Kidney epithelial cell (primary cell): ENCODE data around the gene HNRNPC. TPM values are rescaled to one million over a fixed set of nuclear protein-coding genes. Genes with fewer than 3 reads are reported as not detected.

Source experiments
- DNase-seq: peaks from one replicate; pipeline ENCODE4 v3.0.0-alpha.2; 2010; ENCODE audit warnings: low read depth
- H3K27me3 ChIP-seq: 2 replicates; pipeline ENCODE4 v1.6.0; 2011; ENCODE audit warnings: low read length; ENCODE audit not compliant: control insufficient read depth, insufficient read depth
- H3K36me3 ChIP-seq: 2 replicates; pipeline ENCODE4 v1.5.1; 2011; ENCODE audit warnings: low read length; ENCODE audit not compliant: control insufficient read depth, insufficient read depth
- H3K4me3 ChIP-seq: 2 replicates; pipeline ENCODE4 v1.5.1; 2011; ENCODE audit warnings: low read depth, mild to moderate bottlenecking, control low read depth, low read length
- total RNA-seq: library from RNA; depleted of rRNA; stranded (reverse); fragments of >200 nt; gene quantifications from 2 replicates; pipeline ENCODE4 v1.2.3, GENCODE V29; 2015
- TF ChIP-seq, protein P1 (sequence below): IDR thresholded peaks from 2 replicates; pipeline ENCODE4 v1.5.1; 2011; ENCODE audit warnings: mild to moderate bottlenecking, moderate library complexity, low read length, control low read depth, inconsistent platforms; ENCODE audit not compliant: insufficient read depth, poor library complexity, severe bottlenecking

The HNRNPC gene
- total RNA-seq, 1 donor from 2014 or later, result 773 TPM

DNA sequence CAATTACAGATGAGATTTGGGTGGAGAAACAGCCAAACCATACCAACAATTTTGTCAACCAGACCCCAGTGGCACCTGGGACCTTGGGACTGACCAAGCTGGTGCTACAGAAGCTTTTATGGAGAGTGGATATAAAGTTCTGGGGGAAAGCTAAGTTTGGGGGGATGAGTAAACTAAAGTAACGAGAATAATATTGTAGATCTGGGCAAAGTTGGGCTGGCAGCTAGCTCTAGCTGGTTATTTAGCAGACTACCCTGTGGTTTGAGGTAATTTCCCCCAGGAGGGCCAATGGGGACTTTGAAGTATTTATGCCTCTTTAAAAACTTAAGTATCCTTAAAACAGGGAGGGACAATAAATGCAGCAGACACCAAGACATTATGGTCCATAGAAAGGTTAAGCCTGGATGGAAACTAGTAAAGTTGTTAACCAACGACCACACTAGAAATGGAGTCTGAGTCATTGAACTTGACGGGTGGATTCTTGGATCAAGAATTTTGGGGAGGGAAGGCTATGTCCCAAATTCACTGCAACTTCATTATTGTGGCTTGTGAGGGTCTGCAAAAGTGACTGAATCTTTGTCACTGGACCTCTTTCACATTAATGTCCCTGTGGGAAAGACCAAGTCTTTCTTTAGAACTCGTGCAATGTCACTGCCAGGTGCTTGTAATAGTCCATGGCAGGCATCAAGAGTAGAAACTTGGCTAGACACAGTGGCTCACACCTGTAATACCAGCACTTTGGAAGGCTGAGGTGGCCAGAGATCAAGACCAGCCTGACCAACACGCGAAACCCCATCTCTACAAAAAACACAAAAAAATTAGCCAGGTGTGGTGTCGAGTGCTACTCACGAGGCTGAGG lies 64.8 kb downstream of the HNRNPC start:
- no peak overlapping the region for H3K4me3 ChIP-seq

DNA sequence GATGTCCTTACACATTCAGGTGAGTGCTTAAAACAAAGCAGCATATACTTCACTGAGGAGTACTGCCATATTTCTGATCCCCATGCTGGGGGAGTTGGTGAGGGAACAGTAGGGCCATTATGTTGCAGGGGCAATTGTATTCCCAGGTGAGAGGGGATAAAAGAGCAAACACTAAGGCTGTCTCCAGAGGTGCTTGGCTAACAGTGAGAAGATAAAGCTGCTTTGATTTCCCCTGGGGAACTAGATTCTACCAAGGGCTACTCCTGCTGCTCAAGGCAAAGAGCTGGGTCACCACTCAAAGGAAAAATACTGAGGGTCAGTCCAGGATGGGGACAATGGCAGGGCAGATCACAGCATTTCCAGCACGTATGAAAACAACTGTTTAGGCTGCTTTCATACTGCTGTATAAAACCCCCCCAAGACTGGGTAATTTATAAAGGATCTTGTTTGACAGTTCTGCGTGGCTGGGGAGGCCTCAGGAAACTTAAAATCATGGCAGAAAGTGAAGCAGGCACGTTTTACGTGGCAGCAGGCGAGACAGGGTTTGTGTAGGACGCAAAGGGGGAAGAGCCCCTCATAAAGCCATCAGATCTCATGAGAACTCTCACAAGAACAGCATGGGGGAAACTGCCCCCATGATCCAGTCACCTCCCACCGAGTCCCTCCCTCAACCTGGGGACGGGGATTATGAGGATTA lies 65.6 kb downstream of the HNRNPC start:
- Histone ChIP-seq H3K36me3 (peaks cover 1% of the 10 kb centered on the region), H3K27me3 (no peaks in the 10 kb centered on the region), H3K4me3 (no peak overlapping the region)
- TF ChIP-seq, protein P1, sequence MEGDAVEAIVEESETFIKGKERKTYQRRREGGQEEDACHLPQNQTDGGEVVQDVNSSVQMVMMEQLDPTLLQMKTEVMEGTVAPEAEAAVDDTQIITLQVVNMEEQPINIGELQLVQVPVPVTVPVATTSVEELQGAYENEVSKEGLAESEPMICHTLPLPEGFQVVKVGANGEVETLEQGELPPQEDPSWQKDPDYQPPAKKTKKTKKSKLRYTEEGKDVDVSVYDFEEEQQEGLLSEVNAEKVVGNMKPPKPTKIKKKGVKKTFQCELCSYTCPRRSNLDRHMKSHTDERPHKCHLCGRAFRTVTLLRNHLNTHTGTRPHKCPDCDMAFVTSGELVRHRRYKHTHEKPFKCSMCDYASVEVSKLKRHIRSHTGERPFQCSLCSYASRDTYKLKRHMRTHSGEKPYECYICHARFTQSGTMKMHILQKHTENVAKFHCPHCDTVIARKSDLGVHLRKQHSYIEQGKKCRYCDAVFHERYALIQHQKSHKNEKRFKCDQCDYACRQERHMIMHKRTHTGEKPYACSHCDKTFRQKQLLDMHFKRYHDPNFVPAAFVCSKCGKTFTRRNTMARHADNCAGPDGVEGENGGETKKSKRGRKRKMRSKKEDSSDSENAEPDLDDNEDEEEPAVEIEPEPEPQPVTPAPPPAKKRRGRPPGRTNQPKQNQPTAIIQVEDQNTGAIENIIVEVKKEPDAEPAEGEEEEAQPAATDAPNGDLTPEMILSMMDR, result no peak
- no peak for DNase-seq

More for the DNA sequence above, 64.8 kb downstream of the HNRNPC start:
- TF ChIP-seq, protein P1, result no peak
- no peak for DNase-seq
- no peaks in the 10 kb centered on the region for H3K27me3 ChIP-seq
- peaks cover 1% of the 10 kb centered on the region for H3K36me3 ChIP-seq

DNA sequence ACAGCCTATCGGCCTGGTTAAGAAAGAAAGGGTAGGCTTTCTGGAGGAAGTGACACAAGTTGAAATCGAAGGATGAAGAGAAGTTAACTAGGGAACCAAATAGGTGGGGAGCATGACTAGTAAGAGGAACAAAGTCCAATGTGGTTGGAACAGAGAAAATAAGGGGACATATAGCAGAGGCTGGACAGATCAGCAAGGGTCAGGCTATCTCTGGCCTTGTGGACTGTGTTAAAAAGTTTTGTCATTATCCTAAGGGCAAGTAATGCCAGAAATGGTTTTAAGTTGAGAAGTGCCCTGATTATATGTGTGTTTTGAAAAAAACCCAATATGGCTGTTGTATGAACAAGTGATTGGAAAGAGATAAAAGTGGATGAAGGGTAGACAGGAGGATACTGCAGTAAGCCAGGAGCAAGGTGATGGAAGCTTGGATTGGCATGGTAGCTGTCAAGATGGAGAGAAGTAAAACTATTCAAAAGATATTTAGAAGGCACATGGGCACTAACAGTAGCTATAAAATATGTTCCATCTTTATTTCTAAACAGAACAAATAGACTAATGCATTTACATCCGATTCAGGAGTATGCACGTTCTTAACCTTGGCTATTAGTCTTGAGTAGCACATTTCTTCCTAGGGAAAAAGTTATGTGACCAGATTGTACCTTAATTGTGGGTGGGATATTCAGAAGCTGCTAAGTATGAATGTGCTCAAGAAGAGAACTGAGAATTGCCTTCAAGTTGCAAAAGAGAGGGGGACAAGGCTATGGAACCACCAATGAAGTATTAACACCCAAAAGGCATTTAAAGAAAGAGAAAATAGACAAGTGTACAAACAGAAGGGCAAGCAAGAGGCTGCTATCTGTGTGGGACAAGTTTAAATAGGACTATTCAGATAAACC lies 66.5 kb downstream of the HNRNPC start:
- no peak overlapping the region for H3K4me3 ChIP-seq
- peaks cover 1% of the 10 kb centered on the region for H3K36me3 ChIP-seq
- no peaks in the 10 kb centered on the region for H3K27me3 ChIP-seq
- no peak for DNase-seq
- TF ChIP-seq, protein P1, result no peak

DNA sequence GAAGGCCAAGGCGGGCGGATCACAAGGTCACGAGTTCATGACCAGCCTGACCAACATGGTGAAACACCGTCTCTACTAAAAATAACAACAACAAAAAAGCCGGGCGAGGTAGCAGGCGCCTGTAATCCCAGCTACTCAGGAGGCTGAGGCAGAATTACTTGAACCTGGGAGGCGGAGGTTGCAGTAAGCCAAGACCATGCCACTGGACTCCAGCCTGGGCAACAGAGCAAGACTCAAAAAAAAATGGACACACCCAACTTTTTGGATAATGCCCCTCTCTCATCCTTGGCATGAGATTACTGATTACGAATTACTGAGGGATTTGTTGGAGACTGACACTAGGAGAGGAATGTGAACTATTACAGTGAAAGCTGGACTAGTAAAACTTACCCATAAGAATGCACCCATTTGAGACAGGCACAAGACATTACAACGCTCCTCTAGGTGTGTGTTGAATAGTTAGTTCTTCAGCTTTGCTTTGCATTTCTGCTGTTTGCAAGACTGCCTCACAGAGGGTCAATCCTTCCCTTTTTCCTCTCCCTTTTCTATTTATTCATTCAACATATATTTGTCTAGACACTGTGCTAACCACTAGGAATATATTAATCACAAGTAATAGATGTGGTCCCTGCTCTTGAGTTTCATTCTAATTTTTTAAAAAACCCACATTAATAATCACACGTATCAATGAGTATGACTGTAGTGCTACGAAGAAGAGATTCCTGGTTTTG lies 67.3 kb downstream of the HNRNPC start:
- Histone ChIP-seq H3K4me3 (no peak overlapping the region), H3K27me3 (no peaks in the 10 kb centered on the region), H3K36me3 (peaks cover 1% of the 10 kb centered on the region)
- DNase-seq, result no peak
- TF ChIP-seq, protein P1, result no peak

DNA sequence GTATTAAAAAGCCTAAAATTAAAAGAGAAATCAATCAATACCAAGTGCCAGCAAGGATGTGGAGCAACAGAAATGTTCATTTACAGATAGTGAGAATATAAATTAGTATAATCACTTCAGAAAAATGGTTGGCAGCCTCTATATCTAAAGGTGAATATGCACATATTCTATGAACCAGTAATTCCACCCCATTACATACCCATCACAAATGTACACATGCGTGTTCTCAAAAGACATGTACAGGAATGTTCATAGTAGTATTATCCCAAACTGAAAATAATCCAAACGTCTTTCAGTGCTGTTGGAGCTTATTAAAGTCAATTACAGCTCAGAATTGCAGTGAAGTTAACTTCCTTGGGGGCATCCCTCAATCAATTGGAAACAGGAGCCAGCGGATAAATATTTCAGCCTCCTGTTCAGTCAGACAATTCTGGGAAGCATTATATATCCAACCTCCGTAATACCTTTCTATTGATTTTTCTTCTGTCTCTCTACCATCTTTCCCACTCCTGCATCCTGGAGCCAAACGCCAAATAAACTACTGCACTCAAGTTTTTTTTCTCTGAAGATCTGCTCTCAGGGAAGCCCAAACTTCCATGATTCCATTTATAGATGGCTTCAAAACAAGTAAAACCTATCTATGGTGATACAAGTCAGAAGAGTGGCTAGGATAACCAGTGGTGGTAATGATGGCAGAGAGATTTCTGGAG lies 68.3 kb downstream of the HNRNPC start:
- DNase-seq, result no peak
- TF ChIP-seq, protein P1, result no peak
- Histone ChIP-seq H3K27me3 (no peaks in the 10 kb centered on the region), H3K36me3 (peaks cover 1% of the 10 kb centered on the region), H3K4me3 (no peak overlapping the region)
